Endothelial cell of umbilical vein (primary cell): ENCODE results near the gene VKORC1.

Experiments used
- EZH2 ChIP-seq: IDR thresholded peaks from 2 replicates; pipeline ENCODE4 v1.6.1; 2012; ENCODE audit warnings: borderline replicate concordance, low read depth, mild to moderate bottlenecking, moderate library complexity, low read length, inconsistent platforms; ENCODE audit not compliant: severe bottlenecking
- GATA2 ChIP-seq: IDR thresholded peaks from 2 replicates; pipeline ENCODE4 v1.7.0; 2011; ENCODE audit warnings: low read depth, mild to moderate bottlenecking, moderate library complexity, mixed read lengths, low read length; ENCODE audit not compliant: insufficient read length, insufficient read depth
- JUN ChIP-seq: IDR thresholded peaks from 2 replicates; pipeline ENCODE4 v1.6.1; 2011; ENCODE audit warnings: borderline replicate concordance, low read depth; ENCODE audit not compliant: insufficient read length, insufficient read depth
- MYC ChIP-seq: IDR thresholded peaks from one replicate; pipeline ENCODE4 v1.6.1; 2011; ENCODE audit warnings: mild to moderate bottlenecking, low read depth, low read length
- POLR2A ChIP-seq: IDR thresholded peaks from 2 replicates; pipeline ENCODE4 v1.6.1; 2012; ENCODE audit warnings: low read depth, mild to moderate bottlenecking, control low read depth, low read length
- POLR2AphosphoS5 ChIP-seq: IDR thresholded peaks from 2 replicates; pipeline ENCODE4 v1.6.1; 2012; ENCODE audit warnings: low read depth, mild to moderate bottlenecking, control low read depth, low read length, moderate library complexity; ENCODE audit not compliant: insufficient read depth
- TF ChIP-seq, protein P1 (sequence below), 2 donors: IDR thresholded peaks; 1 replicate in 1 of 2; 2 replicates in 1 of 2; pipeline ENCODE4 v1.5.1; 2011; ENCODE audit warnings: low read length in 2 of 2, mild to moderate bottlenecking in 2 of 2, moderate library complexity in 2 of 2, control low read depth in 1 of 2, inconsistent platforms in 1 of 2, low read depth in 1 of 2; ENCODE audit not compliant: insufficient read depth in 1 of 2; ENCODE audit errors: extremely low read depth in 1 of 2

DNA sequence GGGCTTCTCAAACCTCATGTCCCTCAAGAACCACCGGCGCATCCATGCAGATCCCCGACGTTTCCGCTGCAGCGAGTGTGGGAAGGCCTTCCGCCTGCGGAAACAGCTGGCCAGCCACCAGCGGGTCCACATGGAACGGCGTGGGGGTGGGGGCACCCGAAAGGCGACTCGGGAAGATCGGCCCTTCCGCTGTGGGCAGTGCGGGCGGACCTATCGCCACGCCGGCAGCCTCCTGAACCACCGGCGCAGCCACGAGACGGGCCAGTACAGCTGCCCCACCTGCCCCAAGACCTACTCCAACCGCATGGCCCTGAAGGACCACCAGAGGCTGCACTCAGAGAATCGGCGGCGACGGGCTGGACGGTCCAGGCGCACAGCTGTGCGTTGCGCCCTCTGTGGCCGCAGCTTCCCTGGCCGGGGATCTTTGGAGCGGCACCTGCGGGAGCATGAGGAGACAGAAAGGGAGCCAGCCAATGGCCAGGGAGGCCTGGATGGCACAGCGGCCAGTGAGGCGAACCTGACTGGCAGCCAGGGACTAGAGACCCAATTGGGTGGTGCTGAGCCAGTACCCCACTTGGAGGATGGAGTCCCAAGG lies 14.5 kb downstream of the VKORC1 start:
- TF ChIP-seq POLR2AphosphoS5 (no peak), EZH2 (no peak), MYC (no peak), POLR2A (no peak), JUN (no peak), GATA2 (no peak)
- TF ChIP-seq, protein P1, sequence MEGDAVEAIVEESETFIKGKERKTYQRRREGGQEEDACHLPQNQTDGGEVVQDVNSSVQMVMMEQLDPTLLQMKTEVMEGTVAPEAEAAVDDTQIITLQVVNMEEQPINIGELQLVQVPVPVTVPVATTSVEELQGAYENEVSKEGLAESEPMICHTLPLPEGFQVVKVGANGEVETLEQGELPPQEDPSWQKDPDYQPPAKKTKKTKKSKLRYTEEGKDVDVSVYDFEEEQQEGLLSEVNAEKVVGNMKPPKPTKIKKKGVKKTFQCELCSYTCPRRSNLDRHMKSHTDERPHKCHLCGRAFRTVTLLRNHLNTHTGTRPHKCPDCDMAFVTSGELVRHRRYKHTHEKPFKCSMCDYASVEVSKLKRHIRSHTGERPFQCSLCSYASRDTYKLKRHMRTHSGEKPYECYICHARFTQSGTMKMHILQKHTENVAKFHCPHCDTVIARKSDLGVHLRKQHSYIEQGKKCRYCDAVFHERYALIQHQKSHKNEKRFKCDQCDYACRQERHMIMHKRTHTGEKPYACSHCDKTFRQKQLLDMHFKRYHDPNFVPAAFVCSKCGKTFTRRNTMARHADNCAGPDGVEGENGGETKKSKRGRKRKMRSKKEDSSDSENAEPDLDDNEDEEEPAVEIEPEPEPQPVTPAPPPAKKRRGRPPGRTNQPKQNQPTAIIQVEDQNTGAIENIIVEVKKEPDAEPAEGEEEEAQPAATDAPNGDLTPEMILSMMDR (IDR thresholded peaks at IDR 0.05; ENCODE audit: extremely low read depth in 1 of 2, insufficient read depth in 1 of 2, low read depth in 1 of 2, low read length in 2 of 2), result no peak
